Tibial artery (tissue), 4 donors: ENCODE measurements around the gene GPR89A.

Source experiments
- DNase-seq, 2 donors: peaks; one replicate each; pipeline ENCODE4 v3.0.0-alpha.2; 2019
- H3K27ac ChIP-seq, 2 donors: fragments of 200-600 bp; sonication (generic) in 1 of 2; 1 replicate in 1 of 2; 2 replicates in 1 of 2; pipeline ENCODE4 v1.5.1; 2018 to 2019; ENCODE audit warnings: mild to moderate bottlenecking in 1 of 2
- H3K27me3 ChIP-seq, 2 donors: fragments of 200-600 bp; sonication (generic) in 1 of 2; one replicate each; pipeline versions ENCODE4 v1.5.1 to v1.6.0; 2016 to 2019
- H3K36me3 ChIP-seq, 3 donors: fragments of 200-600 bp; sonication (generic) in 2 of 3; one replicate each; pipeline ENCODE4 v1.5.1; 2016 to 2019; ENCODE audit warnings: mild to moderate bottlenecking in 2 of 3
- H3K4me1 ChIP-seq, 4 donors: fragments of 200-600 bp; sonication (generic) in 2 of 4; 1 replicate in 3 of 4; 2 replicates in 1 of 4; pipeline ENCODE4 v1.5.1; 2016 to 2019
- H3K4me3 ChIP-seq, 2 donors: fragments of 200-600 bp; sonication (generic) in 1 of 2; 1 replicate in 1 of 2; 2 replicates in 1 of 2; pipeline ENCODE4 v1.5.1; 2018 to 2019; ENCODE audit warnings: mild to moderate bottlenecking in 2 of 2
- H3K9me3 ChIP-seq, 3 donors: fragments of 200-600 bp; sonication (generic) in 1 of 3; one replicate each; pipeline ENCODE4 v1.5.1; 2016 to 2019
- intact Hi-C: fragments of 100-400 bp; cut with DNase I; formaldehyde crosslinking; loops from one replicate; pipeline ENCODE4 v1.15.0; 2023; ENCODE audit warnings: low total_unique reads
- TF ChIP-seq, protein P1 (sequence below), 2 experiments: fragments of 200-600 bp in 1 of 2; fragments of 450-650 bp in 1 of 2; IDR thresholded peaks; one replicate each; pipeline ENCODE4 v1.5.1; 2017 to 2019; ENCODE audit warnings: antibody characterized with exemption in 2 of 2, mild to moderate bottlenecking in 1 of 2, moderate library complexity in 1 of 2

Gene GPR89A

DNA sequence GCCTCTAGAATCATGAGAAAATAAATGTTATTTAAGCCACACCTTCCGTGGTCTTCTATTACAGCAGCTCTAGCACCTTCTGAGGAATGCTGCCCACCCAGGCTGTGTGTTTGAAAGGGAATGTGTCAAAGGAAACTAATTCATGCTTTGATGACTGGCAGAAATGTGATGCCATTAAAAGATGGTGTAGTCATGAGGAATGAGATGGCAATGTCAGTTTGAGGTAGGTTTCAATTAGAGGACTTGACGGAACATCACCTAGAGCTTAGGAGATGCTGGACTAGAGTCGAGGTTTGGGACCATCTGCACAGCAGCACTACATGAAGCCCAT is 88.8 kb downstream of the GPR89A start:
- DNase-seq = no peak
- H3K4me1 ChIP-seq = no peaks in the 10 kb centered on the region
- TF ChIP-seq, protein P1, sequence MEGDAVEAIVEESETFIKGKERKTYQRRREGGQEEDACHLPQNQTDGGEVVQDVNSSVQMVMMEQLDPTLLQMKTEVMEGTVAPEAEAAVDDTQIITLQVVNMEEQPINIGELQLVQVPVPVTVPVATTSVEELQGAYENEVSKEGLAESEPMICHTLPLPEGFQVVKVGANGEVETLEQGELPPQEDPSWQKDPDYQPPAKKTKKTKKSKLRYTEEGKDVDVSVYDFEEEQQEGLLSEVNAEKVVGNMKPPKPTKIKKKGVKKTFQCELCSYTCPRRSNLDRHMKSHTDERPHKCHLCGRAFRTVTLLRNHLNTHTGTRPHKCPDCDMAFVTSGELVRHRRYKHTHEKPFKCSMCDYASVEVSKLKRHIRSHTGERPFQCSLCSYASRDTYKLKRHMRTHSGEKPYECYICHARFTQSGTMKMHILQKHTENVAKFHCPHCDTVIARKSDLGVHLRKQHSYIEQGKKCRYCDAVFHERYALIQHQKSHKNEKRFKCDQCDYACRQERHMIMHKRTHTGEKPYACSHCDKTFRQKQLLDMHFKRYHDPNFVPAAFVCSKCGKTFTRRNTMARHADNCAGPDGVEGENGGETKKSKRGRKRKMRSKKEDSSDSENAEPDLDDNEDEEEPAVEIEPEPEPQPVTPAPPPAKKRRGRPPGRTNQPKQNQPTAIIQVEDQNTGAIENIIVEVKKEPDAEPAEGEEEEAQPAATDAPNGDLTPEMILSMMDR (IDR thresholded peaks at IDR 0.05) = no peak
- H3K4me3 ChIP-seq = no peak overlapping the region
- H3K27ac ChIP-seq = no peak overlapping the region
- H3K9me3 ChIP-seq = no peaks in the 10 kb centered on the region
- H3K36me3 ChIP-seq = no peaks in the 10 kb centered on the region
- no peaks in the 10 kb centered on the region for H3K27me3 ChIP-seq
- intact Hi-C loops = no loop called here

DNA sequence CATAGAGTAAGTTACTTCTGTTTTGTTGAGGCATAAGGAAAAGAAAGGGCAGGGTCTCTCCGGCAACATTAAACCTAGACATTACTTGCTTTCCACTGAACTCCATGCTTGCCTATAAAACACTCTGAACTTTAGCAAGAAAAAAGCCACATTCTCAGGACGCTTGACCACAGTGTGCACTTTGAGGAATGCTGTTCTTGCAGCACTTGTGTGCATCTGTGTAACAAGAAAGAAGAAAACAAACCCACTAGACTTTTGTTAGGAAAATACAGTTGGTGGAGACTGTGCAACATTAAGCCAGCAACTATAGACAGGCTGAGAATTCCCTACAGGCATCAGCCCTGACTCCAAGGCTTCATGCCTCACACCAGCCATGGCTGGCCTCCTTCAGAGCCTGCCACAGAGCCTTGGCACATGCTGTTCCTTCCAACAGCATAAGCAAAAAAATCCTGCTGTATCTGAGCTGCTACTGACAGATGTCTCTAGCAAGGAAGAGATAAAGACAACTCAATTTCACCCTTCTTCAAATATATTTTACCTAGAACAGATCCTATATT is 93.6 kb downstream of the GPR89A start:
- Histone ChIP-seq H3K27ac (no peak overlapping the region), H3K27me3 (no peaks in the 10 kb centered on the region), H3K9me3 (no peaks in the 10 kb centered on the region), H3K36me3 (no peaks in the 10 kb centered on the region), H3K4me3 (no peak overlapping the region), H3K4me1 (no peaks in the 10 kb centered on the region)
- intact Hi-C loops = no loop called here
- DNase-seq = no peak
- TF ChIP-seq, protein P1 (IDR thresholded peaks at IDR 0.05) = no peak

DNA sequence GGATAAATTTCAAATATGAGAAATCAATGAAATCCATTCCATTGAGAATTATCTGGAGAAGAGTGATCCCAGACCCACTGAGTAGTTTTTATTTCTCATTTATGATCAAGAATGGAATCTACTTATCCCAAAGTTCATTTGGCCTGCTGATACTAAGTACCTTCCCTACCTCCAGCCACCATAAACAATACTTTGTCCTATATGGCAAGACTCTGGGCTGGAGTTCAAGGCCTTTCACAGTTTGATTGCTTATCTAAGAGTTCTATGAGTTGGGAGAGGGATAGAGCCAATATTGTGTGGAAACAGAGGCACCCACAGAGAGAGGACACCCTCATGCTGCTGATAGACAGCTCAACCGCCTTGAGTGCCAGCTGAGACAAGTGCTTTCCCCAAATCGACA is 94.3 kb downstream of the GPR89A start:
- TF ChIP-seq, protein P1 (IDR thresholded peaks at IDR 0.05) = no peak
- Histone ChIP-seq H3K9me3 (no peaks in the 10 kb centered on the region), H3K36me3 (no peaks in the 10 kb centered on the region), H3K27ac (no peak overlapping the region), H3K4me1 (no peaks in the 10 kb centered on the region), H3K4me3 (no peak overlapping the region), H3K27me3 (no peaks in the 10 kb centered on the region)
- intact Hi-C loops = no loop called here
- DNase-seq = no peak

DNA sequence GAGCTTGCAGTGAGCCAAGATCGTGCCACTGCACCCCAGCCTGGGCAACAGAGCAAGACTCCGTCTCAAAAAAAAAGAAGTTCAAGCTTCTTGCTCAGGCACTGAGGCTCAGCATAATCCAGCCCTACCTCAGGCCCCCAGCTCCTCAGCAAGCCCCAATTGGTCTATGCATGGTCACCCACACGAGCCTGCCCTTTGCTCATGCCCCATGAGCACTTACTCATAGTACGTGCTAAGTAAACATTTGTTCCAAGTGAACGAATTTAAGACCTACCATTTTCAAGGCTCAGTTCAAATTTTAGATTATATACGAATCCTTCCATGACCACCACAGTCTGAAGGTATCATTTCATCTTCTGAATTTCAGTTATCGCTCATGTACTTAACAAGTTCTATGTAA is 95.0 kb downstream of the GPR89A start:
- Histone ChIP-seq H3K27me3 (no peaks in the 10 kb centered on the region), H3K4me3 (no peak overlapping the region), H3K36me3 (no peaks in the 10 kb centered on the region), H3K27ac (no peak overlapping the region), H3K9me3 (no peaks in the 10 kb centered on the region), H3K4me1 (no peaks in the 10 kb centered on the region)
- TF ChIP-seq, protein P1 (IDR thresholded peaks at IDR 0.05) = no peak
- intact Hi-C loops = no loop called here
- DNase-seq = no peak

DNA sequence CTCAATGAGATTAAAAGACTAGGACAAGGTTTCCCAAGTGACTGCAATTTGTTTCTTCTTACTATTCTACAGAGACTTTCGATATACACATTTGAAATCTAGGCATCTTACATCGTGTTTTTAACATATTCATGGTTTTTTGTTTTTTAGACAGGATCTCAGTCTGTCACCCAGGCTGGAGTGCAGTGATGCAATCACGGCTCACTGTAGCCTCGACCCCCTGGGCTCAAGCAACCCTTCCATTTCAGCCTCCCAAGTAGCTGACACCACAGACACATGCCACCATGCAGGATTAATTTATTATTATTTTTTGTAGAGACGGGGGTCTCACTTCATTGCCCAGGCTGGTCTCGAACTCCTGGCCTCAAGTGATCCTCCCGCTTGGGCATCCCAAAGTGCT is 97.8 kb downstream of the GPR89A start:
- Histone ChIP-seq H3K36me3 (no peaks in the 10 kb centered on the region), H3K27ac (no peak overlapping the region), H3K4me1 (no peaks in the 10 kb centered on the region), H3K27me3 (no peaks in the 10 kb centered on the region), H3K9me3 (no peaks in the 10 kb centered on the region), H3K4me3 (no peak overlapping the region)
- no peak for DNase-seq
- intact Hi-C loops = no loop called here
- TF ChIP-seq, protein P1 (IDR thresholded peaks at IDR 0.05) = no peak

DNA sequence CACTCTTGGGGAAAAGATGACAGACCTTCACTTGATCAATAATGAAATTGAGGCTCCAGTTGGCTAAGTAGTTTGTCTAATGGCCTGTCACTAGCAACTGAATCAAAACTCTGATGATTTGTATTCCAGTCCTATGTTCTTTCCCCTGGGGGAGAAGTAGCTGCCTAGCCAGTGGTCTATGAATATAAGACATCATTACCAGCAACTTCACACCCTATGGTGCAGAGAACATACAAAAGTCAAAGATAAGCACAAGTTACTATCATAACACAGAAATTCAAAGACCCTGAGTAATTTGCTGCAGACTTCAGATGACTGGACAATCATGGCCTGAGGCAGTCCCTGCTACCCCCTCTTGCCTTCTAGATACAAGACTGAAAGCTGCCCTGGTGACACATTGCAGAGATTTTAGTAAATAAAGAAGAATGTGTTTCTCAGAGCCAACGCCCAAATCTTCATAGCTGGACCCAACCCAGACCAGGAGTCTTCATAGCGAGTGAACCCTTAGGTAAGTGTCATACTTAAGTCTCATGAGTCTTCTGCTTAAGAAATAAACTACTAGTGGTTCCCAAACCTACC is 98.4 kb downstream of the GPR89A start:
- DNase-seq = no peak
- Histone ChIP-seq H3K27me3 (no peaks in the 10 kb centered on the region), H3K9me3 (no peaks in the 10 kb centered on the region), H3K4me3 (no peak overlapping the region), H3K27ac (no peak overlapping the region), H3K36me3 (no peaks in the 10 kb centered on the region), H3K4me1 (no peaks in the 10 kb centered on the region)
- TF ChIP-seq, protein P1 (IDR thresholded peaks at IDR 0.05) = no peak
- intact Hi-C loops = no loop called here
